Glomerular endothelial cell (primary cell): ENCODE measurements around the gene ITIH4. TPM values are rescaled to one million over a fixed set of nuclear protein-coding genes. Genes with fewer than 3 reads are reported as not detected.

Source experiments
- DNase-seq: peaks from one replicate; pipeline ENCODE4 v3.0.0-alpha.2; 2011; ENCODE audit warnings: low read depth, low spot score; ENCODE audit errors: extremely low read depth
- total RNA-seq: library from RNA; depleted of rRNA; stranded (reverse); fragments of >200 nt; gene quantifications from 2 replicates; pipeline ENCODE4 v1.2.3, GENCODE V29; 2015

ITIH4 gene
- total RNA-seq, 1 donor from 2014 or later: 0.29 TPM

GRCh38 chr3:52834871-52835501, 4.5 kb upstream of the ITIH4 start, which contains the start of gene MUSTN1:
Gene MUSTN1 (minus strand): TSS chr3:52835019. CDS start chr3:52834948, 71 bp downstream.
- no peak for DNase-seq

- no peak for DNase-seq
Observed at GRCh38 chr3:52833202-52833601, 2.7 kb upstream of the ITIH4 start.

- DNase-seq: peak; percentile 27
Observed at GRCh38 chr3:52831500-52832301, 1.2 kb upstream of the ITIH4 start.

- no peak for DNase-seq
Observed at GRCh38 chr3:52829906-52830463, 487 bp downstream of the ITIH4 start.

- no peak for DNase-seq
Observed at GRCh38 chr3:52829482-52829881, 990 bp downstream of the ITIH4 start.

GRCh38 chr3:52827866-52828376, 2.6 kb downstream of the ITIH4 start:
- DNase-seq: no peak

GRCh38 chr3:52827441-52827840, 3.0 kb downstream of the ITIH4 start:
- no peak for DNase-seq

- DNase-seq: no peak
Observed at GRCh38 chr3:52824037-52824436, 6.4 kb downstream of the ITIH4 start.

GRCh38 chr3:52822363-52822762, 8.1 kb downstream of the ITIH4 start:
- no peak for DNase-seq

GRCh38 chr3:52820736-52821135, 9.7 kb downstream of the ITIH4 start:
- no peak for DNase-seq

GRCh38 chr3:52819936-52820335, 10.5 kb downstream of the ITIH4 start:
- no peak for DNase-seq

- no peak for DNase-seq
Observed at GRCh38 chr3:52817860-52818259, 12.6 kb downstream of the ITIH4 start.

- DNase-seq: no peak
Observed at GRCh38 chr3:52817221-52817620, 13.3 kb downstream of the ITIH4 start.

- no peak for DNase-seq
Observed at GRCh38 chr3:52816654-52817053, 13.8 kb downstream of the ITIH4 start.

- no peak for DNase-seq
Observed at GRCh38 chr3:52816199-52816598, 14.3 kb downstream of the ITIH4 start.

- no peak for DNase-seq
Observed at GRCh38 chr3:52813810-52814209, 16.7 kb downstream of the ITIH4 start.

- DNase-seq: no peak
Observed at GRCh38 chr3:52811452-52812011, 18.9 kb downstream of the ITIH4 start.

GRCh38 chr3:52810923-52811322, 19.5 kb downstream of the ITIH4 start:
- DNase-seq: no peak

- no peak for DNase-seq
Observed at GRCh38 chr3:52809662-52810377, 20.7 kb downstream of the ITIH4 start.

- DNase-seq: no peak
Observed at GRCh38 chr3:52809149-52809548, 21.3 kb downstream of the ITIH4 start.
